Measurements from ENCODE around the gene WNK4. TPM values are rescaled to one million over a fixed set of nuclear protein-coding genes. Genes with fewer than 3 reads are reported as not detected.

WNK4 gene
- total and polyA plus RNA-seq, 2 donors (not counting 1 experiment from before 2014, with no cell fraction given): under 0.01 to 0.35 TPM

DNA sequence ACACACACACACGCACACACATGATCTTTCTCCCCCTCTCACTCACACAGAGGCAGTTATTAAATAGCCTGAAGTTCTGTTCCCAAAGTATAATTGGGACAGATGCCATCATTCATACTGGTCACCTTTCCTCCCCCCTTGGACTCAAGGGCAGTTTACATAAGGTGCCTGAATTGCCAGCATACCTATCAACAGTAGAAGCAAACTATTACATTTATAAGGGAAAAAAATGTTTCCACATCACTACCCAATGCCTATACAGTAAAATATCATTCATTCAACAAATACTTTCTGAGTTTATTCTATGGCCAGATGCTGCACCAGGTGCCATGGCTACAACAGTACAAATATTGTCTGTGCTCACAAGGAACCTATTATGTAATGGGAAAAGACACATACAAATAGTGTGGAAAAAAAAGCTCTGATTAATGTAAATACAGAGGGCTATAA, 24.5 kb downstream of the WNK4 start:
- Histone ChIP-seq H2AFZ (ENCODE audit: low read length) (no peak overlapping the region), H3K9me3 (ENCODE audit: control insufficient read depth, insufficient read depth, low read depth, low read length) (no peaks in the 10 kb centered on the region), H3K4me2 (ENCODE audit: extremely low read depth, insufficient read depth, low read length) (no peak overlapping the region), H4K20me1 (ENCODE audit: control insufficient read depth, extremely low read depth, insufficient read depth, low read length) (no peaks in the 10 kb centered on the region), H3K27me3 (ENCODE audit: control insufficient read depth, insufficient read depth, low read length) (no peaks in the 10 kb centered on the region), H3K36me3 (ENCODE audit: control insufficient read depth, insufficient read depth, low read length) (no peaks in the 10 kb centered on the region), H3K4me3 (replicated peaks in 1 of 4; ENCODE audit: control extremely low read depth in 1 of 4, insufficient read depth in 1 of 4, low read depth in 3 of 4, low read length in 4 of 4) (no peak overlapping the region), H3K79me2 (ENCODE audit: control insufficient read depth, insufficient read depth, low read length) (no peaks in the 10 kb centered on the region), H3K27ac (ENCODE audit: insufficient read depth, low read length) (no peak overlapping the region), H3K9ac (ENCODE audit: insufficient read depth, low read length) (no peak overlapping the region), H3K4me1 (ENCODE audit: control insufficient read depth, extremely low read depth, insufficient read depth, low read length) (peaks cover 4% of the 10 kb centered on the region)
- no peak for DNase-seq (ENCODE audit: low read depth in 2 of 2)
- no peak for TF ChIP-seq EZH2 (IDR thresholded peaks at IDR 0.05; ENCODE audit: low read length, missing control alignments)
- TF ChIP-seq, protein P1, sequence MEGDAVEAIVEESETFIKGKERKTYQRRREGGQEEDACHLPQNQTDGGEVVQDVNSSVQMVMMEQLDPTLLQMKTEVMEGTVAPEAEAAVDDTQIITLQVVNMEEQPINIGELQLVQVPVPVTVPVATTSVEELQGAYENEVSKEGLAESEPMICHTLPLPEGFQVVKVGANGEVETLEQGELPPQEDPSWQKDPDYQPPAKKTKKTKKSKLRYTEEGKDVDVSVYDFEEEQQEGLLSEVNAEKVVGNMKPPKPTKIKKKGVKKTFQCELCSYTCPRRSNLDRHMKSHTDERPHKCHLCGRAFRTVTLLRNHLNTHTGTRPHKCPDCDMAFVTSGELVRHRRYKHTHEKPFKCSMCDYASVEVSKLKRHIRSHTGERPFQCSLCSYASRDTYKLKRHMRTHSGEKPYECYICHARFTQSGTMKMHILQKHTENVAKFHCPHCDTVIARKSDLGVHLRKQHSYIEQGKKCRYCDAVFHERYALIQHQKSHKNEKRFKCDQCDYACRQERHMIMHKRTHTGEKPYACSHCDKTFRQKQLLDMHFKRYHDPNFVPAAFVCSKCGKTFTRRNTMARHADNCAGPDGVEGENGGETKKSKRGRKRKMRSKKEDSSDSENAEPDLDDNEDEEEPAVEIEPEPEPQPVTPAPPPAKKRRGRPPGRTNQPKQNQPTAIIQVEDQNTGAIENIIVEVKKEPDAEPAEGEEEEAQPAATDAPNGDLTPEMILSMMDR (conservative IDR thresholded peaks at IDR 0.05 in 1 of 2, IDR thresholded peaks at IDR 0.05 in 1 of 2; ENCODE audit: low read depth in 1 of 2, low read length in 2 of 2): no peak

DNA sequence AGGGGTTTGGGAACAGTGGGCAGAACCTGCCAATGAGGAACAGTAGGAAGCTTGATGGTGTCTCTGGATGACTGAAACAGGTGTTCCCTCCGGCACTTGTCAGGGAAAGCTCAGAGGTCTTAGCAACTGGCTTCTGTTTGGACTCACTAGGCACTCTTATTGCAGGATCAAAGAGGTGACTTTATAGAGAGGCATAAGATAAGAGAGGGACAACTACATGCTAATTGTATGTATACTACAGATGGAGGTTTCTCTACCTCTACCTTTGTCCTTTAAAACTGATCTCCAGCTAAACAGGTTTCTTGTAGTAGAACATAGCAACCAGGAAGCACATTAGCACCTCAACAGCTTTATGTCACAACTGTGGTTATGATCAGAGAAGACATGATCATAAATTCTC, 25.8 kb downstream of the WNK4 start:
- Histone ChIP-seq H2AFZ (ENCODE audit: low read length) (no peak overlapping the region), H3K9me3 (ENCODE audit: control insufficient read depth, insufficient read depth, low read depth, low read length) (no peaks in the 10 kb centered on the region), H3K27ac (ENCODE audit: insufficient read depth, low read length) (no peak overlapping the region), H3K4me1 (ENCODE audit: control insufficient read depth, extremely low read depth, insufficient read depth, low read length) (peaks cover 4% of the 10 kb centered on the region), H3K4me3 (replicated peaks in 1 of 4; ENCODE audit: control extremely low read depth in 1 of 4, insufficient read depth in 1 of 4, low read depth in 3 of 4, low read length in 4 of 4) (no peak overlapping the region), H3K36me3 (ENCODE audit: control insufficient read depth, insufficient read depth, low read length) (no peaks in the 10 kb centered on the region), H3K4me2 (ENCODE audit: extremely low read depth, insufficient read depth, low read length) (no peak overlapping the region), H3K79me2 (ENCODE audit: control insufficient read depth, insufficient read depth, low read length) (no peaks in the 10 kb centered on the region), H3K27me3 (ENCODE audit: control insufficient read depth, insufficient read depth, low read length) (no peaks in the 10 kb centered on the region), H4K20me1 (ENCODE audit: control insufficient read depth, extremely low read depth, insufficient read depth, low read length) (no peaks in the 10 kb centered on the region), H3K9ac (ENCODE audit: insufficient read depth, low read length) (no peak overlapping the region)
- TF ChIP-seq EZH2 (IDR thresholded peaks at IDR 0.05; ENCODE audit: low read length, missing control alignments): no peak
- TF ChIP-seq, protein P1 (conservative IDR thresholded peaks at IDR 0.05 in 1 of 2, IDR thresholded peaks at IDR 0.05 in 1 of 2; ENCODE audit: low read depth in 1 of 2, low read length in 2 of 2): no peak
- DNase-seq (ENCODE audit: low read depth in 2 of 2): no peak

DNA sequence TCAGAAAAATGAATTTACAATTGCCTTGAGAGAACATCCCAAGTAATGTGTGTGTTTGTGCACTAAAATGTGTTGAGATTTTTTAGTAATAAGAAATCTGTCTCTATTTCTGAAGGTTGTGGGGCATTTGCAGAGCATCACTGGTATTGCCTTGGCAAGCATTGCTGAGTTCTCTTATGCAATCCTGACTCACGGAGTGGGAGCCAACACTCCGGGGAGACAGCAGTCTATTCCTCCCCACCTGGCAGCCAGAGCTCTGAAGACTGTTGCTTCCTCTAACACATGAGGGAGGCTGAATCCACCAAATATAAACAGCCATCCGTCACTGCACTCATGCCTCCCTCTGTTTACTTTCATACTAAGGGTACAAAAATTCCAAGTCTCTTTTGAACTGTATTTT, 28.8 kb downstream of the WNK4 start:
- H3K9me3 ChIP-seq (ENCODE audit: control insufficient read depth, insufficient read depth, low read depth, low read length): no peaks in the 10 kb centered on the region
- no peak overlapping the region for H2AFZ ChIP-seq (ENCODE audit: low read length)
- no peak overlapping the region for H3K27ac ChIP-seq (ENCODE audit: insufficient read depth, low read length)
- H4K20me1 ChIP-seq (ENCODE audit: control insufficient read depth, extremely low read depth, insufficient read depth, low read length): no peaks in the 10 kb centered on the region
- peak; percentile 77 to 85 for DNase-seq (ENCODE audit: low read depth in 2 of 2)
- H3K9ac ChIP-seq (ENCODE audit: insufficient read depth, low read length): no peak overlapping the region
- no peak for TF ChIP-seq EZH2 (IDR thresholded peaks at IDR 0.05; ENCODE audit: low read length, missing control alignments)
- TF ChIP-seq, protein P1 (conservative IDR thresholded peaks at IDR 0.05 in 1 of 2, IDR thresholded peaks at IDR 0.05 in 1 of 2; ENCODE audit: low read depth in 1 of 2, low read length in 2 of 2): no peak
- H3K36me3 ChIP-seq (ENCODE audit: control insufficient read depth, insufficient read depth, low read length): peaks cover 2% of the 10 kb centered on the region
- no peaks in the 10 kb centered on the region for H3K27me3 ChIP-seq (ENCODE audit: control insufficient read depth, insufficient read depth, low read length)
- H3K4me1 ChIP-seq (ENCODE audit: control insufficient read depth, extremely low read depth, insufficient read depth, low read length): peaks cover 4% of the 10 kb centered on the region
- H3K79me2 ChIP-seq (ENCODE audit: control insufficient read depth, insufficient read depth, low read length): no peaks in the 10 kb centered on the region
- H3K4me3 ChIP-seq (replicated peaks in 1 of 4; ENCODE audit: control extremely low read depth in 1 of 4, insufficient read depth in 1 of 4, low read depth in 3 of 4, low read length in 4 of 4): no peak overlapping the region
- no peak overlapping the region for H3K4me2 ChIP-seq (ENCODE audit: extremely low read depth, insufficient read depth, low read length)

All from fibroblast of lung (primary cell).